ENCODE results near the gene ACIN1. TPM values are rescaled to one million over a fixed set of nuclear protein-coding genes. Genes with fewer than 3 reads are reported as not detected.

The ACIN1 gene
- total and polyA plus RNA-seq, 9 of the 15 experiments (the other 6 are each of a cell fraction or from before 2014, with no cell fraction given), result 5.0 to 196 (median 129) TPM

DNA sequence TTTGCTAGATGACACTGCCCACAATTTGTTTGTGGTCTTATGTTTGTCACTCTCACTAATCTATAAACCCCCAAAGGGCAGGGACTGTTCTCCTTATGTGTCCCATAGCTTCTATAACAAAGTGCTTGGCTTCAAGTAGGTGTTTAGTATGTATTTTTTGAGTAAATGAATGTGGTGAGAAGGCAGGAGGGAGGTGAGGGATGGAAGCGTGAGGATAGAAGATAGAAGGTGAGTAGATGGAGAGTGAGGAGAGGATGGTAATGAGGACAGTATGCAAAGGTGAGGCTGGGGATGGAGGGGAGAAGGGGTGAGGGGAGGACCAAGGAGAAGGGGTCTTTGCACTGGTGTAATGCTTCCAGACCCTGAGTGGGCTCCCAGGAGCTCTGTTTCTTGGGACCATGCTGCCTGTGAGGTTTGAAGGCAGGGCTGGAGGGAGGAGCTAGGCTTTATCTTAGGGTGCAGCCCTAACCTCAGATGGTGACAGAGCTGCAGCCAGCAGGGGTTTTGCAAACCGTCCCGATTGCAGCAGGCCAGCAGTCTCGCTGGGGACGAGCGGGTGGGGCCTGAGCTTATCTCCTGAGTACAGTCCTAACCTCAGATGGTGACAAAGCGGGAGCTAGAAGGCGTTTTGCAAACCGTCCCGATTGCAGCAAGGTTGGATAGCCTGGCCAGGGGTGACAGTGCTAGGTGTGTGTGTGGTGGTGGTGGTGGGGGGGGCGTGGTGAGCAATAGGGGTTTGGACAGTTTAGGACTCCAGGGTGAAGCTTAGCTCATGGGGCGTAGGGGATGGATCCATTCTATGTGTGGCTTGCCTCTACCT lies 17.6 kb upstream of the ACIN1 start (continued):
- no peak for TF ChIP-seq TBP (optimal IDR thresholded peaks at IDR 0.05; ENCODE audit: low read depth, low read length)
- TF ChIP-seq ZFP36 (IDR thresholded peaks at IDR 0.05; ENCODE audit: low read depth, low read length, partially characterized antibody), result no peak
- no peak for TF ChIP-seq MCM2 (IDR thresholded peaks at IDR 0.05; ENCODE audit: low read depth)
- TF ChIP-seq SMARCC2 (IDR thresholded peaks at IDR 0.05; ENCODE audit: low read depth), result peak; percentile 94
- no peak for TF ChIP-seq FIP1L1 (IDR thresholded peaks at IDR 0.05; ENCODE audit: low read depth, low read length, poor library complexity, severe bottlenecking)
- no peak for TF ChIP-seq KDM4B (IDR thresholded peaks at IDR 0.05; ENCODE audit: borderline replicate concordance in 2 of 2, low read depth in 1 of 2)
- peak; percentile 95 for TF ChIP-seq EP300 (IDR thresholded peaks at IDR 0.05; ENCODE audit: low read length)
- peak; percentile 100 for TF ChIP-seq TARDBP (IDR thresholded peaks at IDR 0.05)
- TF ChIP-seq GABPA (tag; conservative IDR thresholded peaks at IDR 0.05; ENCODE audit: low read depth), result no peak
- no peak for TF ChIP-seq PURB (CRISPR knock-in tag; IDR thresholded peaks at IDR 0.05; ENCODE audit: low read depth)
- no peak for TF ChIP-seq SRSF1 (IDR thresholded peaks at IDR 0.05; ENCODE audit: low read depth, low read length)
- TF ChIP-seq SMC3 (conservative IDR thresholded peaks at IDR 0.05; ENCODE audit: insufficient read depth, low read depth, low read length), result 0 out of 2 replicates have a peak, but pooled peaks have one; percentile 14
- peak; percentile 84 for TF ChIP-seq MTA1 (IDR thresholded peaks at IDR 0.05; ENCODE audit: borderline replicate concordance)
- TF ChIP-seq, protein P1, sequence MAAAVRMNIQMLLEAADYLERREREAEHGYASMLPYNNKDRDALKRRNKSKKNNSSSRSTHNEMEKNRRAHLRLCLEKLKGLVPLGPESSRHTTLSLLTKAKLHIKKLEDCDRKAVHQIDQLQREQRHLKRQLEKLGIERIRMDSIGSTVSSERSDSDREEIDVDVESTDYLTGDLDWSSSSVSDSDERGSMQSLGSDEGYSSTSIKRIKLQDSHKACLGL (CRISPR knock-in tag; IDR thresholded peaks at IDR 0.05; ENCODE audit: borderline replicate concordance, poor library complexity, severe bottlenecking), result no peak
- TF ChIP-seq SMAD1 (IDR thresholded peaks at IDR 0.05; ENCODE audit: low read depth, low read length, partially characterized antibody), result peak; percentile 100
- TF ChIP-seq, protein P2, sequence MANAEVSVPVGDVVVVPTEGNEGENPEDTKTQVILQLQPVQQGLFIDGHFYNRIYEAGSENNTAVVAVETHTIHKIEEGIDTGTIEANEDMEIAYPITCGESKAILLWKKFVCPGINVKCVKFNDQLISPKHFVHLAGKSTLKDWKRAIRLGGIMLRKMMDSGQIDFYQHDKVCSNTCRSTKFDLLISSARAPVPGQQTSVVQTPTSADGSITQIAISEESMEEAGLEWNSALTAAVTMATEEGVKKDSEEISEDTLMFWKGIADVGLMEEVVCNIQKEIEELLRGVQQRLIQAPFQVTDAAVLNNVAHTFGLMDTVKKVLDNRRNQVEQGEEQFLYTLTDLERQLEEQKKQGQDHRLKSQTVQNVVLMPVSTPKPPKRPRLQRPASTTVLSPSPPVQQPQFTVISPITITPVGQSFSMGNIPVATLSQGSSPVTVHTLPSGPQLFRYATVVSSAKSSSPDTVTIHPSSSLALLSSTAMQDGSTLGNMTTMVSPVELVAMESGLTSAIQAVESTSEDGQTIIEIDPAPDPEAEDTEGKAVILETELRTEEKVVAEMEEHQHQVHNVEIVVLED (CRISPR knock-in tag; IDR thresholded peaks at IDR 0.05), result no peak
- peak; percentile 84 for TF ChIP-seq CREM (IDR thresholded peaks at IDR 0.05; ENCODE audit: low read depth)
- TF ChIP-seq NCOA6 (IDR thresholded peaks at IDR 0.05), result no peak
- no peak for TF ChIP-seq POLR2AphosphoS2 (IDR thresholded peaks at IDR 0.05; ENCODE audit: low read length)
- no peak for TF ChIP-seq USF2 (CRISPR knock-in tag; IDR thresholded peaks at IDR 0.05)
- peak; percentile 93 for TF ChIP-seq RUNX1 (IDR thresholded peaks at IDR 0.05; ENCODE audit: low read depth)
- TF ChIP-seq ZNF316 (IDR thresholded peaks at IDR 0.05), result peak; percentile 44; the same call in 1 of the 2 replicates
- TF ChIP-seq, protein P3, sequence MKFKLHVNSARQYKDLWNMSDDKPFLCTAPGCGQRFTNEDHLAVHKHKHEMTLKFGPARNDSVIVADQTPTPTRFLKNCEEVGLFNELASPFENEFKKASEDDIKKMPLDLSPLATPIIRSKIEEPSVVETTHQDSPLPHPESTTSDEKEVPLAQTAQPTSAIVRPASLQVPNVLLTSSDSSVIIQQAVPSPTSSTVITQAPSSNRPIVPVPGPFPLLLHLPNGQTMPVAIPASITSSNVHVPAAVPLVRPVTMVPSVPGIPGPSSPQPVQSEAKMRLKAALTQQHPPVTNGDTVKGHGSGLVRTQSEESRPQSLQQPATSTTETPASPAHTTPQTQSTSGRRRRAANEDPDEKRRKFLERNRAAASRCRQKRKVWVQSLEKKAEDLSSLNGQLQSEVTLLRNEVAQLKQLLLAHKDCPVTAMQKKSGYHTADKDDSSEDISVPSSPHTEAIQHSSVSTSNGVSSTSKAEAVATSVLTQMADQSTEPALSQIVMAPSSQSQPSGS (CRISPR knock-in tag; IDR thresholded peaks at IDR 0.05), result no peak
- no peak for TF ChIP-seq ZBTB7A (IDR thresholded peaks at IDR 0.05; ENCODE audit: borderline replicate concordance, control insufficient read depth, low read depth, low read length)
- TF ChIP-seq THRAP3 (IDR thresholded peaks at IDR 0.05; ENCODE audit: borderline replicate concordance), result no peak
- peak; percentile 92 for TF ChIP-seq NFIC (IDR thresholded peaks at IDR 0.05)

Data from K562 (cell line).